ENCODE results near the gene TMEM109.

The TMEM109 gene

GRCh38 chr11:60879971-60880588, 33.9 kb upstream of the TMEM109 start:
- TF ChIP-seq CTCF (IDR thresholded peaks at IDR 0.05; ENCODE audit: control insufficient read depth, insufficient read depth, low read depth, low read length, missing control alignments): no peak
- H3K4me3 ChIP-seq (ENCODE audit: control insufficient read depth, low read depth, low read length): no peak overlapping the region

GRCh38 chr11:60880643-60881282, 33.2 kb upstream of the TMEM109 start:
- TF ChIP-seq CTCF (IDR thresholded peaks at IDR 0.05; ENCODE audit: control insufficient read depth, insufficient read depth, low read depth, low read length, missing control alignments): no peak
- H3K4me3 ChIP-seq (ENCODE audit: control insufficient read depth, low read depth, low read length): no peak overlapping the region
- no peak for DNase-seq (ENCODE audit: low read depth)

More at GRCh38 chr11:60879971-60880588, 33.9 kb upstream of the TMEM109 start:
- no peak for DNase-seq (ENCODE audit: low read depth)

- no peak overlapping the region for H3K4me3 ChIP-seq (ENCODE audit: control insufficient read depth, low read depth, low read length)
- peak; percentile 75 for TF ChIP-seq CTCF (IDR thresholded peaks at IDR 0.05; ENCODE audit: control insufficient read depth, insufficient read depth, low read depth, low read length, missing control alignments)
- DNase-seq (ENCODE audit: low read depth): no peak
Measured at GRCh38 chr11:60887556-60887955, 26.4 kb upstream of the TMEM109 start.

GRCh38 chr11:60889869-60890311, 24.1 kb upstream of the TMEM109 start:
- H3K4me3 ChIP-seq (ENCODE audit: control insufficient read depth, low read depth, low read length): no peak overlapping the region
- TF ChIP-seq CTCF (IDR thresholded peaks at IDR 0.05; ENCODE audit: control insufficient read depth, insufficient read depth, low read depth, low read length, missing control alignments): no peak
- DNase-seq (ENCODE audit: low read depth): no peak

GRCh38 chr11:60890696-60891095, 23.3 kb upstream of the TMEM109 start:
- no peak for DNase-seq (ENCODE audit: low read depth)
- H3K4me3 ChIP-seq (ENCODE audit: control insufficient read depth, low read depth, low read length): no peak overlapping the region
- TF ChIP-seq CTCF (IDR thresholded peaks at IDR 0.05; ENCODE audit: control insufficient read depth, insufficient read depth, low read depth, low read length, missing control alignments): no peak

- no peak for DNase-seq (ENCODE audit: low read depth)
- H3K4me3 ChIP-seq (ENCODE audit: control insufficient read depth, low read depth, low read length): no peak overlapping the region
- no peak for TF ChIP-seq CTCF (IDR thresholded peaks at IDR 0.05; ENCODE audit: control insufficient read depth, insufficient read depth, low read depth, low read length, missing control alignments)
Measured at GRCh38 chr11:60891103-60891741, 22.7 kb upstream of the TMEM109 start.

All from AG09309 (cell line).